Activated T-cell treated with anti-CD3 and anti-CD28 coated beads for 1 hour (primary cell): Measurements from ENCODE around the gene POMGNT1.

Experiments
- DNase-seq: peaks from one replicate; pipeline ENCODE4 v3.0.0-alpha.2; 2020; ENCODE audit warnings: low read depth

The POMGNT1 gene

DNA sequence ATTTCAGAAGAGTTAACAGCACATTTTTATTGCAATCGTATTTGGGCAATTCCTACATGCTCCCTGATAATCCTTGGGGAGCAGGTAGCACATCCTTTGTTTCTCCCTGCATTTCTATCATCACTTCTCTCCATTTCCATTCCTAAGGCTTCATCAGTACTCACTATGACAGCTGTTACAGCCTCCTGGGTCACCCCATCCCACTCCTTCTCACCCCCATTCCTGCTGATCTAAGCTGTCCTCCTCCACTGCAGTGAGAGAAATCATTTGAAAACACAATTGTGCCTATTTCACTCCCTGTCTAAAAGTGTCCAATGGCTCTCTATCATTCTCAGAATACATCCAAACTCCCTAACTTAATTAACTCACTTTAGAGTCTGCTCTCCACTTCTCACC, 40.3 kb downstream of the POMGNT1 start:
- DNase-seq: no peak

DNA sequence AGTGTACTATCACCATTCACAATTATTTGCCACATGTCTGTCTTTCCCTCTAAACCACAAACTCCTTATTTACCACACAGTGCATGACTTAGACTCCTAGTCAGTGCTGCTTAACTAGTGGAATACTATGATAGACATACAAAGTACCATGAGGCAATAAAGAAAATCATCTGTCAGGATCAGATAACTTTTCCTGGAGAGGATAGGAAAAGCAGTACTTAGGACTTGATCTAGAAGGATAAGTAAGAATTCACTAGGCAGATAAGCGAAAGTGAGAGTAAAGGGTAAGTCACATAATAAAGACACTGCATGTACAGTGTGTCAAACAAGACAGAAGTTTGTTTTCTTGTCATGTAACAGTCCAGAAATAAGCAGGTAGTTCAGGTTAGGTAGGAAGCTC, 44.5 kb downstream of the POMGNT1 start:
- no peak for DNase-seq

DNA sequence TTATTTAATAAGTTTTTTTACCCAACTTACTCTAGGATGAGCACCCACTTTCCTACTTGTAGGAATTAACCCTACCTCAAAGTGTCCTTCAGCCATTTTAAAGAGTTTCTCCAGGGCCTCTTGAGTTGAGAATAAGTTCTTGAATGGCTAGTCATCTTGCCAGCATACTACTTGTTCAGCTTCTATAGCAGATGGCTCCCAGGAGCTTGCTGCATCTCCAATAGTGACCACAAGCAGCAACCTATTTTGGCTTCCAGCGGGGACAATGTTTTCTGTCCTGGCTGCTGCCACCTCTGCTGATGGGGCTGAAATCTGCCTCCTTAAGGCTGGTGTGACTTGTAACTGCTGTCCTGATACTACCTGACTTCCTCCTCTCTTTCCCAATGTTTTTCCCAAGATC, 45.0 kb downstream of the POMGNT1 start:
- no peak for DNase-seq

DNA sequence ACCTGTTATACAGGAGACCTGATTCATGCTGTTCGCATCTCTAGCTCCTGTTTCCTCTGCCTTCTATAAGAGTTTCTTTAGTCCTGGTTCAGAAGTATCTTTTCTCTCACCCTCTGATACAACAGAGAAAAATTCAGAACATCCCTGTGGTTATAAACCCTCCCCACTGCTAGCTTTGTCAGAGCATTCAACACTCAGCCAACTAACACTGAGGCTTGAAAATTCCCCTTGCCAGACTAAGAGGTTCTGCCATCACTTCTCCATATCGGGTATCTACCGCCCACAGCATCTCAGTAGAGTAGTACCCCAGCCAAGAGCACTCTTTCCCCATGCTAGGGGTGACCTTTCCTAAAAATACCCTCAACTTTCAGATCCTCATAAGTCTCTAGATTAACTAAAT, 46.2 kb downstream of the POMGNT1 start:
- DNase-seq: no peak

DNA sequence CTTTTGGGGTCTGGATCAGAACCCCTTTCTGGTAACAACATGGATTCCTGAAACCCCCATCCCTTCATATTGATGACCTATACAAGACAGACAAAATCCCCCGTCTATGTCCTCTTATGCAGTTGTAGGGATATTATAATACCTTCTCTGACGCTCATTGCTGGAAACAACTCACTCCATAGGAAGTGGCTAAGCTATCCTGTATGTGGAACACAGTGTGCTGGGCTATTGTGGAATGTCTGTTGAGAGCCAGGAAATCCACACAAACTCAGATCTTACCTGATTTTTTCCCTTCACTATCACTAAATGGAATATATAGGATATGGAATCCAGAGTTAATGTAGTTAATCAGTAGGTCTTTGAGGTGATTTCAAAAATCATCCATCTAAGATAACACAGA, 48.1 kb downstream of the POMGNT1 start:
- no peak for DNase-seq

DNA sequence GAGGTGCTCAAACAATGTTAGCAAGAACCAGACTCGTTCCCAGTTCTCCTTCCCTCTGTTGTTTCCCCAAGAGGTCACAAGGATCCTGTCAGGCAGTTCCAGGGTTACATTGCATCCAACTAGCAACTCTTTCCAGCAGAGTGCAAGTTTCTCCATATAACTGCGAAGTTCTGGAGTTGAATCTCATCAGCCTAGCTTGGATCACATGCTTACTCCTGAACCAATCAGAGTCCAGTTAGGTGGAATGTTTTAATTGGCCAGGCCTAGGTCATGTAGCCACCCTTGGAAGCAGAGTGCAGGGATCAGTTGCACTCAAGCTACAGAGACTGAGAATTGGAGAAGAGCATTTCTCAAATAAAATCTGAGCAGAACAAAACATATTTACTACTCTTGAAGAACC, 49.9 kb downstream of the POMGNT1 start:
- no peak for DNase-seq
